ENCODE results near the gene FMR1NB.

DNA sequence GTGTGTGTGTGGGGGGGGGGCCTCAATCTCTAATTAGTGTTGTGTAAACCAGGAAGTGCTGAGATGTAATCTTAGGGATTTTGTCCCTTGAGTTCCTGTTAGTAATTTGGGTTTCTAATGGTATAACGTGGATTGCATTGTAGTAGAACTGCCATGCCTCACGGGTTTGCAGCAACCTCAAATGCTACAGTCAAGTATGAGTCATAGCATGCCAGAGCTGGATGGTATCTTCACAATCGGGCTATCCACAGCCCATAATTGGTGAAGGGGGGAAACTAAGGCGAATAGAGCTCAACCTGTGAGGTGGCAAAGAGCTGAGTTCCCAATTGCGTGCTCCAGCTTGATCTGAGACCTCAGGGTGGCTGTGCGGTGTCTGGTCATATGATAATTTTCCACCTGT lies 2.2 kb upstream of the FMR1NB start:
- TF ChIP-seq RAD51 (IDR thresholded peaks at IDR 0.05; ENCODE audit: borderline replicate concordance, low read depth) (no peak), NFIC (IDR thresholded peaks at IDR 0.05) (no peak), KLF1 (tag; IDR thresholded peaks at IDR 0.05) (no peak)
- TF ChIP-seq, protein P1, sequence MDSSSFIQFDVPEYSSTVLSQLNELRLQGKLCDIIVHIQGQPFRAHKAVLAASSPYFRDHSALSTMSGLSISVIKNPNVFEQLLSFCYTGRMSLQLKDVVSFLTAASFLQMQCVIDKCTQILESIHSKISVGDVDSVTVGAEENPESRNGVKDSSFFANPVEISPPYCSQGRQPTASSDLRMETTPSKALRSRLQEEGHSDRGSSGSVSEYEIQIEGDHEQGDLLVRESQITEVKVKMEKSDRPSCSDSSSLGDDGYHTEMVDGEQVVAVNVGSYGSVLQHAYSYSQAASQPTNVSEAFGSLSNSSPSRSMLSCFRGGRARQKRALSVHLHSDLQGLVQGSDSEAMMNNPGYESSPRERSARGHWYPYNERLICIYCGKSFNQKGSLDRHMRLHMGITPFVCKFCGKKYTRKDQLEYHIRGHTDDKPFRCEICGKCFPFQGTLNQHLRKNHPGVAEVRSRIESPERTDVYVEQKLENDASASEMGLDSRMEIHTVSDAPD (CRISPR knock-in tag; IDR thresholded peaks at IDR 0.05), result no peak
